Prostate gland (tissue), 2 donors: Measurements from ENCODE around the gene FNBP1. TPM values are rescaled to one million over a fixed set of nuclear protein-coding genes. Genes with fewer than 3 reads are reported as not detected.
A peak's percentile ranks its signal among the peaks of the same experiment; 100 is the strongest.
"Not testable (repeated sequence)": the region's sequence is repeated elsewhere in the genome, so short reads cannot be mapped to it uniquely, and the experiment has no call there.

Experiments
- DNase-seq: peaks from one replicate; pipeline ENCODE4 v3.0.0-alpha.2; 2019; ENCODE audit warnings: low spot score
- H3K27ac ChIP-seq, 2 donors: fragments of 200-600 bp; sonication (generic); 2 replicates each; pipeline ENCODE4 v1.5.1; 2017 to 2019
- H3K27me3 ChIP-seq: fragments of 200-600 bp; sonication (generic); replicated peaks from 2 replicates; pipeline ENCODE4 v1.5.1; 2019; ENCODE audit not compliant: insufficient read depth
- H3K36me3 ChIP-seq, 2 donors: fragments of 200-600 bp; sonication (generic); 1 replicate in 1 of 2; 2 replicates in 1 of 2; pipeline versions ENCODE4 v1.5.1 to v1.8.1; 2017 to 2019
- H3K4me1 ChIP-seq: fragments of 200-600 bp; sonication (generic); replicated peaks from 2 replicates; pipeline ENCODE4 v1.5.1; 2019
- H3K4me3 ChIP-seq, 2 donors: fragments of 200-600 bp; sonication (generic); 2 replicates each; pipeline ENCODE4 v1.5.1; 2017 to 2019
- H3K9me3 ChIP-seq: fragments of 200-600 bp; sonication (generic); 2 replicates; pipeline ENCODE4 v1.5.1; 2017
- CTCF ChIP-seq, 4 experiments: fragments of 200-600 bp in 2 of 4; fragments of 450-650 bp in 2 of 4; sonication (generic) in 2 of 4; IDR thresholded peaks; 1 replicate in 3 of 4; 2 replicates in 1 of 4; pipeline ENCODE4 v1.5.1; 2016 to 2019; ENCODE audit warnings: antibody characterized with exemption in 4 of 4, mild to moderate bottlenecking in 2 of 4, moderate library complexity in 2 of 4
- POLR2A ChIP-seq: fragments of 450-650 bp; IDR thresholded peaks from one replicate; pipeline ENCODE4 v1.6.1; 2016; ENCODE audit warnings: antibody characterized with exemption, mild to moderate bottlenecking
- POLR2AphosphoS5 ChIP-seq: sonication (generic); formaldehyde crosslinking; IDR thresholded peaks from one replicate; pipeline ENCODE4 v1.6.1; 2017; ENCODE audit warnings: antibody characterized with exemption
- WGBS: methylation state at CpG from one replicate; pipeline ENCODE4 v1.1.5; 2018; 5-methylcytosine and 5-hydroxymethylcytosine counted together
- intact Hi-C: fragments of 100-400 bp; cut with DNase I; formaldehyde crosslinking; loops from one replicate; pipeline ENCODE4 v1.14.2; 2022
- total RNA-seq, 2 donors: library from RNA; depleted of rRNA; stranded (reverse); fragments of >200 nt; gene quantifications; one replicate each; pipeline ENCODE4 v1.1.0, GENCODE V29; 2016

FNBP1 gene
- total RNA-seq, 2 donors from 2014 or later, result 34.6 to 93.7 TPM

GRCh38 chr9:130023144-130023787 lies 19.7 kb downstream of the FNBP1 start:
- H3K4me3 ChIP-seq, result no peak overlapping the region
- no peaks in the 10 kb centered on the region for H3K36me3 ChIP-seq
- peak overlapping the region; percentile 50 to 68 for H3K27ac ChIP-seq
- 47% methylated on average over 7 of the region's 7 CpGs for WGBS
- H3K9me3 ChIP-seq, result no peaks in the 10 kb centered on the region
- no peak for DNase-seq
- no peaks in the 10 kb centered on the region for H3K27me3 ChIP-seq
- intact Hi-C loops, result no loop called here
- peak; percentile 13 for TF ChIP-seq POLR2AphosphoS5
- TF ChIP-seq POLR2A, result no peak
- TF ChIP-seq CTCF (IDR thresholded peaks at IDR 0.05), result no peak
- peaks cover 8% of the 10 kb centered on the region for H3K4me1 ChIP-seq

- 79% methylated on average over 8 of the region's 8 CpGs for WGBS
- peak overlapping the region; percentile 50 to 68 for H3K27ac ChIP-seq
- no peak for DNase-seq
Measured at GRCh38 chr9:130022566-130023143, 20.3 kb downstream of the FNBP1 start.

GRCh38 chr9:130021842-130022241 lies 21.1 kb downstream of the FNBP1 start:
- intact Hi-C loops, H3K9me3 ChIP-seq, DNase-seq, H3K36me3 ChIP-seq, H3K27me3 ChIP-seq, H3K4me1 ChIP-seq, H3K4me3 ChIP-seq: not testable (repeated sequence)
- WGBS, result 95% methylated on average over 3 of the region's 3 CpGs
- peak overlapping the region in 1 of 2 donors; percentile 68 for H3K27ac ChIP-seq

More at GRCh38 chr9:130022566-130023143, 20.3 kb downstream of the FNBP1 start:
- Histone ChIP-seq H3K36me3 (no peaks in the 10 kb centered on the region), H3K9me3 (no peaks in the 10 kb centered on the region), H3K4me3 (no peak overlapping the region), H3K27me3 (no peaks in the 10 kb centered on the region), H3K4me1 (peaks cover 8% of the 10 kb centered on the region)
- no peak for TF ChIP-seq CTCF (IDR thresholded peaks at IDR 0.05)
- no peak for TF ChIP-seq POLR2AphosphoS5
- TF ChIP-seq POLR2A, result no peak
- intact Hi-C loops, result no loop called here

- no peak for TF ChIP-seq POLR2AphosphoS5
- TF ChIP-seq CTCF (IDR thresholded peaks at IDR 0.05), result no peak
- no peak for TF ChIP-seq POLR2A
- no peaks in the 10 kb centered on the region for H3K27me3 ChIP-seq
- H3K27ac ChIP-seq, result peak overlapping the region; percentile 48 to 68
- no peaks in the 10 kb centered on the region for H3K9me3 ChIP-seq
- intact Hi-C loops, result no loop called here
- peaks cover 8% of the 10 kb centered on the region for H3K4me1 ChIP-seq
- H3K4me3 ChIP-seq, result no peak overlapping the region
- WGBS, result 42% methylated on average over 2 of the region's 2 CpGs
- no peak for DNase-seq
- H3K36me3 ChIP-seq, result no peaks in the 10 kb centered on the region
Measured at GRCh38 chr9:130021123-130021522, 21.9 kb downstream of the FNBP1 start.

GRCh38 chr9:130020618-130021017 lies 22.4 kb downstream of the FNBP1 start:
- no peaks in the 10 kb centered on the region for H3K27me3 ChIP-seq
- peak overlapping the region; percentile 48 to 68 for H3K27ac ChIP-seq
- H3K4me1 ChIP-seq, result peaks cover 8% of the 10 kb centered on the region

More at GRCh38 chr9:130020618-130021017, 22.4 kb downstream of the FNBP1 start:
- no peak for TF ChIP-seq POLR2AphosphoS5
- no peak for TF ChIP-seq POLR2A
- no peak for TF ChIP-seq CTCF (IDR thresholded peaks at IDR 0.05)
- H3K4me3 ChIP-seq, result no peak overlapping the region
- H3K9me3 ChIP-seq, result no peaks in the 10 kb centered on the region
- WGBS, result 30% methylated on average over 7 of the region's 7 CpGs
- intact Hi-C loops, result no loop called here
- no peak for DNase-seq
- no peaks in the 10 kb centered on the region for H3K36me3 ChIP-seq
